A549 (cell line): ENCODE data around the gene RPA4. TPM values are rescaled to one million over a fixed set of nuclear protein-coding genes. Genes with fewer than 3 reads are reported as not detected.
"Not testable (repeated sequence)": the region's sequence is repeated elsewhere in the genome, so short reads cannot be mapped to it uniquely, and the experiment has no call there.

ENCODE experiments used
- ATAC-seq, 2 experiments: fragments of 200-7000 bp in 1 of 2; fragments of >200 bp in 1 of 2; cut with Nextera tagmentation in 1 of 2; cut with Tn5 transposase in 1 of 2; 3 replicates each; pipeline versions ENCODE4 v1.8.0 to v1.9.1; 2018 to 2020; ENCODE audit warnings: mild to moderate bottlenecking in 1 of 2, moderate library complexity in 1 of 2
- CTCF ChIA-PET: fragments of 300-600 bp; sonication (Branson Sonifier 250); formaldehyde crosslinking; extraction: SDS; loops from one replicate; lab custom pipeline; 2021; ENCODE audit warnings: antibody characterized with exemption, inconsistent platforms; lab: Yijun Ruan, JAX
- POLR2A ChIA-PET: fragments of 350-600 bp; formaldehyde crosslinking; extraction: SDS; loops from one replicate; lab custom pipeline; 2021; ENCODE audit warnings: antibody characterized with exemption, inconsistent platforms; lab: Yijun Ruan, JAX
- DNase-seq, 2 experiments: peaks; one replicate each; pipeline versions ENCODE4 v3.0.0 to v3.0.0-alpha.2; 2011 to 2016; ENCODE audit warnings: low read depth in 1 of 2, low spot score in 1 of 2
- FAIRE-seq: peaks from 2 replicates; lab custom pipeline; 2011; peaks lifted over from hg19 to GRCh38; lab: Jason Lieb, UNC
- H3K27ac ChIP-seq, 2 experiments: fragments of >200 bp; sonication (Bioruptor Twin); formaldehyde crosslinking; 3 replicates each; pipeline ENCODE4 v1.5.1; 2016 to 2017
- H3K4me1 ChIP-seq: fragments of >200 bp; sonication (Bioruptor Twin); formaldehyde crosslinking; 3 replicates; pipeline ENCODE4 v1.6.1; 2016
- H3K4me2 ChIP-seq: fragments of >200 bp; sonication (Bioruptor Twin); formaldehyde crosslinking; 3 replicates; pipeline ENCODE4 v1.6.1; 2016
- H3K4me3 ChIP-seq: fragments of >200 bp; sonication (Bioruptor Twin); formaldehyde crosslinking; 3 replicates; pipeline ENCODE4 v1.5.1; 2016
- H3K9me3 ChIP-seq: fragments of >200 bp; sonication (Bioruptor Twin); formaldehyde crosslinking; 3 replicates; pipeline ENCODE4 v1.6.1; 2016
- CBX2 ChIP-seq: fragments of 200-600 bp; sonication (generic); IDR thresholded peaks from 2 replicates; pipeline ENCODE4 v1.6.1; 2016; ENCODE audit warnings: low read depth, mild to moderate bottlenecking, borderline replicate concordance
- EP300 ChIP-seq, 2 experiments: fragments of >200 bp; sonication (Bioruptor Twin); formaldehyde crosslinking; IDR thresholded peaks; 2 replicates in 1 of 2; 3 replicates in 1 of 2; pipeline ENCODE4 v1.6.1; 2016 to 2017
- FOSB ChIP-seq: fragments of 250-450 bp; sonication (Bioruptor Pico); IDR thresholded peaks from 2 replicates; pipeline ENCODE4 v1.5.0; 2020; ENCODE audit warnings: mild to moderate bottlenecking, moderate library complexity
- HOXB13 ChIP-seq: fragments of 250-450 bp; sonication (Bioruptor Pico); IDR thresholded peaks from 2 replicates; pipeline ENCODE4 v1.5.0; 2020; ENCODE audit warnings: low read depth, mild to moderate bottlenecking, moderate library complexity
- JUN ChIP-seq, 2 experiments: fragments of >200 bp; sonication (Bioruptor Twin); formaldehyde crosslinking; IDR thresholded peaks; 2 replicates in 1 of 2; 3 replicates in 1 of 2; pipeline ENCODE4 v1.6.1; 2016 to 2017
- JUNB ChIP-seq: fragments of >200 bp; sonication (Bioruptor Twin); formaldehyde crosslinking; IDR thresholded peaks from 2 replicates; pipeline ENCODE4 v1.6.1; 2016
- MAFK ChIP-seq: fragments of 450-650 bp; IDR thresholded peaks from 2 replicates; pipeline ENCODE4 v1.6.1; 2014; ENCODE audit not compliant: partially characterized antibody
- MYC ChIP-seq: IDR thresholded peaks from 2 replicates; pipeline ENCODE4 v1.6.1; 2012; ENCODE audit warnings: mild to moderate bottlenecking, inconsistent platforms, low read length, improper control_type of control experiment, borderline replicate concordance
- NPAS2 ChIP-seq: fragments of 250-450 bp; sonication (Bioruptor Pico); IDR thresholded peaks from 2 replicates; pipeline ENCODE4 v1.8.0; 2022; ENCODE audit warnings: mild to moderate bottlenecking, moderate library complexity, borderline replicate concordance
- PHF8 ChIP-seq: fragments of 200-600 bp; sonication (generic); IDR thresholded peaks from 2 replicates; pipeline ENCODE4 v1.6.1; 2016; ENCODE audit warnings: low read depth, mild to moderate bottlenecking, antibody characterized with exemption, moderate library complexity, borderline replicate concordance
- RARB ChIP-seq: fragments of 250-450 bp; sonication (Bioruptor Pico); IDR thresholded peaks from 2 replicates; pipeline ENCODE4 v1.8.0; 2021; ENCODE audit warnings: mild to moderate bottlenecking, moderate library complexity
- RCOR1 ChIP-seq: fragments of 150-350 bp; IDR thresholded peaks from 2 replicates; pipeline ENCODE4 v1.6.1; 2014; ENCODE audit warnings: antibody characterized with exemption, low read length, low read depth
- ZNF302 ChIP-seq: fragments of 250-450 bp; sonication (Bioruptor Pico); IDR thresholded peaks from 2 replicates; pipeline ENCODE4 v1.9.0; 2021; ENCODE audit warnings: inconsistent platforms, mild to moderate bottlenecking, moderate library complexity
- ZSCAN20 ChIP-seq: fragments of 250-450 bp; sonication (Bioruptor Pico); IDR thresholded peaks from 2 replicates; pipeline ENCODE4 v1.8.0; 2022; ENCODE audit warnings: mild to moderate bottlenecking, moderate library complexity
- WGBS: methylation state at CpG from one replicate; pipeline ENCODE4 v1.1.6; 2017; ENCODE audit errors: missing lambda C conversion rate; 5-methylcytosine and 5-hydroxymethylcytosine counted together
- polyA plus RNA-seq, 4 experiments: library from polyadenylated mRNA; depleted of rRNA in 3 of 4; stranded (reverse); fragments of >200 nt; fragmentation: RNase III in 1 of 4; extraction: RNeasy Plus Mini Kit Qiagen cat#74134 plus additional on column Dnase treatment in 1 of 4; gene quantifications; 2 replicates in 3 of 4; 3 replicates in 1 of 4; pipeline ENCODE4 v1.2.3, GENCODE V29; 2011 to 2017
- TF ChIP-seq, protein P1 (sequence below): IDR thresholded peaks from 2 replicates; pipeline ENCODE4 v1.6.1; 2012
- TF ChIP-seq, protein P2 (sequence below): IDR thresholded peaks from 2 replicates; pipeline ENCODE4 v1.6.1; 2012; ENCODE audit warnings: low read depth, borderline replicate concordance
- TF ChIP-seq, protein P3 (sequence below): fragments of >200 bp; sonication (Bioruptor Twin); formaldehyde crosslinking; IDR thresholded peaks from 3 replicates; pipeline ENCODE4 v1.6.1; 2016
- TF ChIP-seq, protein P4 (sequence below): fragments of 150-350 bp; IDR thresholded peaks from 2 replicates; pipeline ENCODE4 v1.6.1; 2014; ENCODE audit warnings: low read depth, mild to moderate bottlenecking, low read length
- TF ChIP-seq, protein P5 (sequence below): IDR thresholded peaks from 2 replicates; pipeline ENCODE4 v1.6.1; 2012
- TF ChIP-seq, protein P6 (sequence below): fragments of >200 bp; sonication (Bioruptor Twin); formaldehyde crosslinking; IDR thresholded peaks from 2 replicates; pipeline ENCODE4 v1.6.1; 2016
- TF ChIP-seq, protein P7 (sequence below): fragments of >200 bp; sonication (Bioruptor Twin); formaldehyde crosslinking; IDR thresholded peaks from 3 replicates; pipeline ENCODE4 v1.5.1; 2016
- TF ChIP-seq, protein P8 (sequence below): fragments of 450-650 bp; IDR thresholded peaks from 2 replicates; pipeline ENCODE4 v1.6.1; 2014; ENCODE audit warnings: antibody characterized with exemption
- TF ChIP-seq, protein P9 (sequence below): fragments of 250-450 bp; sonication (Bioruptor Pico); IDR thresholded peaks from 2 replicates; pipeline ENCODE4 v1.5.0; 2020; ENCODE audit warnings: low read depth, mild to moderate bottlenecking, moderate library complexity

Gene RPA4
- polyA plus RNA-seq, 2 of the 4 experiments (the other 2 are of a cell fraction): 0.09 to 0.23 TPM

DNA sequence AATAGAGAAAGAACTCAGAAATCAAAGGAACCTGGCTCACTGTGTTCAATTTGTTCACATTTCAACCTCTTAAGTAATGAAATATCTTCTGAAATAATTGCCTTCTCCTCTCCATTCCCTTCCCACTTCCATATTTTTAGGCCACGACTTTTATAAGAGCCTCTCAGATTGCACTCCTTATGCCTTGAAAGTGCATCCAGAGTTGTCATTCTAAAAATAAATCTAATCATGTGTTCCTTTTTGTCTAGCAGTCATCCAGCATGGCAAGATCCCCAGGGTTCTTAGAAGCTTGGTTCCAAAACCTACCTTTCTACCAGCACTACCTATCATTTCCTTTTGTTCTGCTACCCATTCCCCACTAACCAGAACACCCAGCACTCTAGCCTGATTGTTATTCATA is 42.4 kb upstream of the RPA4 start:
- TF ChIP-seq MYC (no peak), HOXB13 (CRISPR knock-in tag) (no peak), EP300 (IDR thresholded peaks at IDR 0.05) (no peak), RARB (no peak), ZNF302 (CRISPR knock-in tag) (no peak)
- TF ChIP-seq, protein P1, sequence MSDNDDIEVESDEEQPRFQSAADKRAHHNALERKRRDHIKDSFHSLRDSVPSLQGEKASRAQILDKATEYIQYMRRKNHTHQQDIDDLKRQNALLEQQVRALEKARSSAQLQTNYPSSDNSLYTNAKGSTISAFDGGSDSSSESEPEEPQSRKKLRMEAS: no peak
- TF ChIP-seq, protein P2, sequence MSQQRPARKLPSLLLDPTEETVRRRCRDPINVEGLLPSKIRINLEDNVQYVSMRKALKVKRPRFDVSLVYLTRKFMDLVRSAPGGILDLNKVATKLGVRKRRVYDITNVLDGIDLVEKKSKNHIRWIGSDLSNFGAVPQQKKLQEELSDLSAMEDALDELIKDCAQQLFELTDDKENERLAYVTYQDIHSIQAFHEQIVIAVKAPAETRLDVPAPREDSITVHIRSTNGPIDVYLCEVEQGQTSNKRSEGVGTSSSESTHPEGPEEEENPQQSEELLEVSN: no peak
- TF ChIP-seq, protein P3, sequence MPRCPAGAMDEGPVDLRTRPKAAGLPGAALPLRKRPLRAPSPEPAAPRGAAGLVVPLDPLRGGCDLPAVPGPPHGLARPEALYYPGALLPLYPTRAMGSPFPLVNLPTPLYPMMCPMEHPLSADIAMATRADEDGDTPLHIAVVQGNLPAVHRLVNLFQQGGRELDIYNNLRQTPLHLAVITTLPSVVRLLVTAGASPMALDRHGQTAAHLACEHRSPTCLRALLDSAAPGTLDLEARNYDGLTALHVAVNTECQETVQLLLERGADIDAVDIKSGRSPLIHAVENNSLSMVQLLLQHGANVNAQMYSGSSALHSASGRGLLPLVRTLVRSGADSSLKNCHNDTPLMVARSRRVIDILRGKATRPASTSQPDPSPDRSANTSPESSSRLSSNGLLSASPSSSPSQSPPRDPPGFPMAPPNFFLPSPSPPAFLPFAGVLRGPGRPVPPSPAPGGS: no peak
- Histone ChIP-seq H3K27ac (no peak overlapping the region), H3K4me3 (no peak overlapping the region), H3K9me3 (no peaks in the 10 kb centered on the region), H3K4me1 (0 out of 3 replicates have a peak, but pooled peaks cover 5% of the 10 kb centered on the region), H3K4me2 (no peak overlapping the region)
- DNase-seq (no peak), FAIRE-seq (no peak), ATAC-seq (no peak)
- 88% methylated on average over 1 of the region's 1 CpG for WGBS
- ChIA-PET POLR2A (no interaction called here), CTCF (interaction anchor here (0.6 kb wide), 1 partner anchor 166 kb away, joined by 3 read pairs; no protein-coding TSS in a partner anchor)

DNA sequence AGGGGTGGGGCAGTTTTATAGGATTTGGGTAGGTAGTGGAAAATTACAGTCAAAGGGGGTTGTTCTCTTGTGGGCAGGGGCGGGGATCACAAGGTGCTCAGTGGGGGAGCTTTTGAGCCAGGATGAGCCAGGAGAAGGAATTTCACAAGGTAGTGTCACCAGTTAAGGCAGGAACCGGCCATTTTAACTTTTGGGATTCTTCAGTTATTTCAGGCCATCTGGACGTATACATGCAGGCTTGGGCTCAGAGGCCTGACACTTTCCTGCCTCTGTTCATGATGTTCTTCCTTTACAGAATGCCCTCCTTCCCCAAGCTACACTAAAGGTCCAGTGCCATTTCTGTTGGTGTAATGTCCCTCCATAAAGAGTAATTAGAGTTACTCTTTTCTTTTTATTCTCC is 41.8 kb upstream of the RPA4 start:
- H3K27ac ChIP-seq, DNase-seq, POLR2A ChIA-PET, H3K4me1 ChIP-seq, H3K9me3 ChIP-seq, H3K4me2 ChIP-seq, FAIRE-seq, ATAC-seq, H3K4me3 ChIP-seq: not testable (repeated sequence)
- CTCF ChIA-PET: interaction anchor here (0.6 kb wide), 1 partner anchor 166 kb away, joined by 3 read pairs; no protein-coding TSS in a partner anchor
- 90% methylated on average over 3 of the region's 3 CpGs for WGBS

DNA sequence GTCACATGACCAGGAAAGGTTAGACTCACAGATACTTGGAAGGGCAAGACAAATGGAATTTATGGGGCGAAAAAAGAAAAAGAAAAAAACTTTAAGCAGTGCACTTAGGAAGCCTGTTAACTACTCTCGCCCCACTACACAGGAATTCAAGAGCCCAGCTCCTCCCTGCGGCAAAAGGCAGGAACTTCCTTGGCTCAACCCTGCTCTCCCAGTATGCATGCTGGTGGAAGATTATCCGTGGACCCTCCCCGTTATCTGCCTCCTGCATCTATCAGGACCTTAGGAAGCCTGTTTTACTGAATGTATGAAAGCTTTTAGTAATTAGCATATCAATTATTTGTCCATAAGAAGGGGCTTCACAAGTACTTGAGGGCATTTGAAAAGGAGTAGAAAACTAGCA is 40.1 kb upstream of the RPA4 start:
- ChIA-PET POLR2A (no interaction called here), CTCF (no interaction called here)
- H3K4me3 ChIP-seq: no peak overlapping the region
- no peak overlapping the region for H3K27ac ChIP-seq
- H3K9me3 ChIP-seq: no peaks in the 10 kb centered on the region
- no peak overlapping the region for H3K4me2 ChIP-seq
- H3K4me1 ChIP-seq: no peaks in the 10 kb centered on the region
- WGBS: 97% methylated on average over 5 of the region's 5 CpGs
- DNase-seq (no peak), ATAC-seq (no peak), FAIRE-seq (no peak)
- TF ChIP-seq, protein P4, sequence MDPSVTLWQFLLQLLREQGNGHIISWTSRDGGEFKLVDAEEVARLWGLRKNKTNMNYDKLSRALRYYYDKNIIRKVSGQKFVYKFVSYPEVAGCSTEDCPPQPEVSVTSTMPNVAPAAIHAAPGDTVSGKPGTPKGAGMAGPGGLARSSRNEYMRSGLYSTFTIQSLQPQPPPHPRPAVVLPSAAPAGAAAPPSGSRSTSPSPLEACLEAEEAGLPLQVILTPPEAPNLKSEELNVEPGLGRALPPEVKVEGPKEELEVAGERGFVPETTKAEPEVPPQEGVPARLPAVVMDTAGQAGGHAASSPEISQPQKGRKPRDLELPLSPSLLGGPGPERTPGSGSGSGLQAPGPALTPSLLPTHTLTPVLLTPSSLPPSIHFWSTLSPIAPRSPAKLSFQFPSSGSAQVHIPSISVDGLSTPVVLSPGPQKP: no peak
- no peak for TF ChIP-seq HOXB13 (CRISPR knock-in tag)
- TF ChIP-seq, protein P5, sequence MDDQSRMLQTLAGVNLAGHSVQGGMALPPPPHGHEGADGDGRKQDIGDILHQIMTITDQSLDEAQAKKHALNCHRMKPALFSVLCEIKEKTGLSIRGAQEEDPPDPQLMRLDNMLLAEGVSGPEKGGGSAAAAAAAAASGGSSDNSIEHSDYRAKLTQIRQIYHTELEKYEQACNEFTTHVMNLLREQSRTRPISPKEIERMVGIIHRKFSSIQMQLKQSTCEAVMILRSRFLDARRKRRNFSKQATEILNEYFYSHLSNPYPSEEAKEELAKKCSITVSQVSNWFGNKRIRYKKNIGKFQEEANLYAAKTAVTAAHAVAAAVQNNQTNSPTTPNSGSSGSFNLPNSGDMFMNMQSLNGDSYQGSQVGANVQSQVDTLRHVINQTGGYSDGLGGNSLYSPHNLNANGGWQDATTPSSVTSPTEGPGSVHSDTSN: no peak
- TF ChIP-seq MYC: no peak
- no peak for TF ChIP-seq PHF8
- TF ChIP-seq, protein P6, sequence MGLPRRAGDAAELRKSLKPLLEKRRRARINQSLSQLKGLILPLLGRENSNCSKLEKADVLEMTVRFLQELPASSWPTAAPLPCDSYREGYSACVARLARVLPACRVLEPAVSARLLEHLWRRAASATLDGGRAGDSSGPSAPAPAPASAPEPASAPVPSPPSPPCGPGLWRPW: no peak
- TF ChIP-seq, protein P7, sequence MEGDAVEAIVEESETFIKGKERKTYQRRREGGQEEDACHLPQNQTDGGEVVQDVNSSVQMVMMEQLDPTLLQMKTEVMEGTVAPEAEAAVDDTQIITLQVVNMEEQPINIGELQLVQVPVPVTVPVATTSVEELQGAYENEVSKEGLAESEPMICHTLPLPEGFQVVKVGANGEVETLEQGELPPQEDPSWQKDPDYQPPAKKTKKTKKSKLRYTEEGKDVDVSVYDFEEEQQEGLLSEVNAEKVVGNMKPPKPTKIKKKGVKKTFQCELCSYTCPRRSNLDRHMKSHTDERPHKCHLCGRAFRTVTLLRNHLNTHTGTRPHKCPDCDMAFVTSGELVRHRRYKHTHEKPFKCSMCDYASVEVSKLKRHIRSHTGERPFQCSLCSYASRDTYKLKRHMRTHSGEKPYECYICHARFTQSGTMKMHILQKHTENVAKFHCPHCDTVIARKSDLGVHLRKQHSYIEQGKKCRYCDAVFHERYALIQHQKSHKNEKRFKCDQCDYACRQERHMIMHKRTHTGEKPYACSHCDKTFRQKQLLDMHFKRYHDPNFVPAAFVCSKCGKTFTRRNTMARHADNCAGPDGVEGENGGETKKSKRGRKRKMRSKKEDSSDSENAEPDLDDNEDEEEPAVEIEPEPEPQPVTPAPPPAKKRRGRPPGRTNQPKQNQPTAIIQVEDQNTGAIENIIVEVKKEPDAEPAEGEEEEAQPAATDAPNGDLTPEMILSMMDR: no peak
- no peak for TF ChIP-seq JUNB
- TF ChIP-seq JUN (IDR thresholded peaks at IDR 0.05): no peak
- TF ChIP-seq, protein P8, sequence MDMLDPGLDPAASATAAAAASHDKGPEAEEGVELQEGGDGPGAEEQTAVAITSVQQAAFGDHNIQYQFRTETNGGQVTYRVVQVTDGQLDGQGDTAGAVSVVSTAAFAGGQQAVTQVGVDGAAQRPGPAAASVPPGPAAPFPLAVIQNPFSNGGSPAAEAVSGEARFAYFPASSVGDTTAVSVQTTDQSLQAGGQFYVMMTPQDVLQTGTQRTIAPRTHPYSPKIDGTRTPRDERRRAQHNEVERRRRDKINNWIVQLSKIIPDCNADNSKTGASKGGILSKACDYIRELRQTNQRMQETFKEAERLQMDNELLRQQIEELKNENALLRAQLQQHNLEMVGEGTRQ: no peak
- no peak for TF ChIP-seq RCOR1
- no peak for TF ChIP-seq ZSCAN20 (CRISPR knock-in tag)
- no peak for TF ChIP-seq MAFK
- TF ChIP-seq, protein P3: no peak
- TF ChIP-seq, protein P9, sequence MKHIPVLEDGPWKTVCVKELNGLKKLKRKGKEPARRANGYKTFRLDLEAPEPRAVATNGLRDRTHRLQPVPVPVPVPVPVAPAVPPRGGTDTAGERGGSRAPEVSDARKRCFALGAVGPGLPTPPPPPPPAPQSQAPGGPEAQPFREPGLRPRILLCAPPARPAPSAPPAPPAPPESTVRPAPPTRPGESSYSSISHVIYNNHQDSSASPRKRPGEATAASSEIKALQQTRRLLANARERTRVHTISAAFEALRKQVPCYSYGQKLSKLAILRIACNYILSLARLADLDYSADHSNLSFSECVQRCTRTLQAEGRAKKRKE (CRISPR knock-in tag): no peak
- TF ChIP-seq NPAS2: no peak
- no peak for TF ChIP-seq CBX2
- TF ChIP-seq FOSB (CRISPR knock-in tag): no peak
